H1 (cell line): ENCODE measurements around the gene PRCD. TPM values are rescaled to one million over a fixed set of nuclear protein-coding genes. Genes with fewer than 3 reads are reported as not detected.

Experiments
- CTCF ChIA-PET: fragments of 300-600 bp; sonication (Branson Sonifier 250); formaldehyde crosslinking; loops from one replicate; lab custom pipeline; 2021; ENCODE audit not compliant: partially characterized antibody; lab: Charles Lee
- POLR2A ChIA-PET: fragments of 300-600 bp; sonication (Branson Sonifier 250); formaldehyde crosslinking; loops from one replicate; lab custom pipeline; 2021; ENCODE audit warnings: inconsistent platforms; ENCODE audit not compliant: partially characterized antibody; lab: Charles Lee
- DNase-seq, 2 experiments: peaks; one replicate each; pipeline versions ENCODE4 v3.0.0 to v3.0.0-alpha.2; 2010 to 2022; ENCODE audit warnings: low spot score in 2 of 2, low read depth in 1 of 2, mixed read lengths in 1 of 2
- FAIRE-seq: peaks from 2 replicates; lab custom pipeline; 2011; peaks lifted over from hg19 to GRCh38; lab: Jason Lieb, UNC
- H2AFZ ChIP-seq: 2 replicates; pipeline ENCODE4 v1.8.1; 2012; ENCODE audit warnings: low read length, inconsistent platforms
- H2AK5ac ChIP-seq: 2 replicates; pipeline ENCODE4 v1.6.1; 2013; ENCODE audit warnings: low read depth, low read length
- H2BK120ac ChIP-seq: replicated peaks from 2 replicates; pipeline ENCODE3; 2013; ENCODE audit warnings: low read depth, low read length, inconsistent platforms
- H2BK12ac ChIP-seq: 2 replicates; pipeline ENCODE4 v1.6.1; 2013; ENCODE audit warnings: low read depth, low read length
- H2BK15ac ChIP-seq: 2 replicates; pipeline ENCODE4 v1.6.1; 2013; ENCODE audit warnings: low read length
- H2BK20ac ChIP-seq: 2 replicates; pipeline ENCODE4 v1.6.1; 2013; ENCODE audit warnings: low read length
- H2BK5ac ChIP-seq: 2 replicates; pipeline ENCODE4 v1.6.1; 2013; ENCODE audit warnings: low read depth, low read length
- H3K14ac ChIP-seq: 2 replicates; pipeline ENCODE4 v1.6.1; 2013; ENCODE audit warnings: inconsistent platforms; ENCODE audit not compliant: insufficient read length
- H3K18ac ChIP-seq: 2 replicates; pipeline ENCODE4 v1.6.1; 2013; ENCODE audit warnings: low read length; ENCODE audit errors: extremely low read depth
- H3K23ac ChIP-seq: 2 replicates; pipeline ENCODE4 v1.6.1; 2013; ENCODE audit warnings: inconsistent platforms; ENCODE audit not compliant: insufficient read length
- H3K23me2 ChIP-seq: 2 replicates; pipeline ENCODE4 v1.6.1; 2013; ENCODE audit warnings: low read depth, low read length
- H3K27ac ChIP-seq: 2 replicates; pipeline ENCODE4 v1.6.1; 2011; ENCODE audit warnings: low read depth, low read length, inconsistent platforms
- H3K27me3 ChIP-seq, 4 experiments: replicated peaks in 1 of 4; 1 replicate in 1 of 4; 2 replicates in 3 of 4; pipeline versions ENCODE4 v1.6.1 to v1.8.1; 2011 to 2013; ENCODE audit warnings: low read length in 3 of 4, mild to moderate bottlenecking in 3 of 4, inconsistent platforms in 2 of 4, mixed read lengths in 2 of 4, moderate library complexity in 1 of 4; ENCODE audit not compliant: control insufficient read depth in 3 of 4, insufficient read depth in 3 of 4; ENCODE audit errors: extremely low read depth in 1 of 4
- H3K36me3 ChIP-seq, 4 experiments: 2 replicates each; pipeline versions ENCODE4 v1.6.1 to v1.8.1; 2011 to 2013; ENCODE audit warnings: mild to moderate bottlenecking in 4 of 4, low read length in 3 of 4, moderate library complexity in 2 of 4, control low read depth in 1 of 4, inconsistent platforms in 1 of 4; ENCODE audit not compliant: insufficient read depth in 4 of 4, control insufficient read depth in 2 of 4
- H3K4ac ChIP-seq: replicated peaks from 2 replicates; pipeline ENCODE3; 2013; ENCODE audit warnings: low read length, low read depth, mixed read lengths, inconsistent platforms; ENCODE audit not compliant: insufficient read length
- H3K4me1 ChIP-seq, 4 experiments: replicated peaks in 1 of 4; 1 replicate in 1 of 4; 2 replicates in 3 of 4; pipeline versions ENCODE4 v1.6.1 to v1.8.1; 2011 to 2013; ENCODE audit warnings: low read length in 3 of 4, inconsistent platforms in 2 of 4, mixed read lengths in 1 of 4; ENCODE audit not compliant: insufficient read depth in 4 of 4, control insufficient read depth in 3 of 4
- H3K4me2 ChIP-seq, 2 experiments: 2 replicates each; pipeline versions ENCODE4 v1.6.1 to v1.8.1; 2011 to 2013; ENCODE audit warnings: low read depth in 2 of 2, low read length in 2 of 2, control low read depth in 1 of 2, inconsistent platforms in 1 of 2, mild to moderate bottlenecking in 1 of 2; ENCODE audit not compliant: insufficient read depth in 1 of 2
- H3K4me3 ChIP-seq, 4 experiments: fragments of 200-600, 300-600 bp in 1 of 4; sonication (generic), shearing (Covaris generic), sonication (Bioruptor Twin) in 1 of 4; 2 replicates each; pipeline versions ENCODE4 v1.5.1 to v1.8.1; 2011 to 2016; ENCODE audit warnings: low read length in 4 of 4, low read depth in 3 of 4, control low read depth in 2 of 4, inconsistent platforms in 2 of 4, mild to moderate bottlenecking in 2 of 4, mixed read lengths in 1 of 4, moderate library complexity in 1 of 4; ENCODE audit not compliant: insufficient read depth in 2 of 4; ENCODE audit errors: extremely low read depth in 1 of 4
- H3K56ac ChIP-seq: replicated peaks from 2 replicates; pipeline ENCODE3; 2013; ENCODE audit warnings: low read depth, mild to moderate bottlenecking, mixed read lengths, low read length, inconsistent platforms; ENCODE audit not compliant: insufficient read length
- H3K79me1 ChIP-seq: 2 replicates; pipeline ENCODE4 v1.6.1; 2013; ENCODE audit warnings: low read depth, low read length, control low read depth
- H3K79me2 ChIP-seq, 2 experiments: 2 replicates each; pipeline versions ENCODE4 v1.6.1 to v1.8.1; 2012 to 2013; ENCODE audit warnings: low read length in 2 of 2, mild to moderate bottlenecking in 2 of 2, inconsistent platforms in 1 of 2; ENCODE audit not compliant: insufficient read depth in 2 of 2, control insufficient read depth in 1 of 2
- H3K9ac ChIP-seq, 4 experiments: replicated peaks in 1 of 4; 1 replicate in 1 of 4; 2 replicates in 3 of 4; pipeline versions ENCODE4 v1.6.1 to v1.8.1; 2011 to 2013; ENCODE audit warnings: low read depth in 3 of 4, low read length in 3 of 4, control low read depth in 2 of 4, mild to moderate bottlenecking in 2 of 4, moderate library complexity in 2 of 4, inconsistent platforms in 1 of 4; ENCODE audit errors: extremely low read depth in 1 of 4
- H3K9me3 ChIP-seq, 2 experiments: 2 replicates each; pipeline versions ENCODE4 v1.6.1 to v1.8.1; 2012 to 2013; ENCODE audit warnings: mild to moderate bottlenecking in 2 of 2, moderate library complexity in 2 of 2, control low read depth in 1 of 2, inconsistent platforms in 1 of 2, low read depth in 1 of 2, low read length in 1 of 2, mixed read lengths in 1 of 2; ENCODE audit not compliant: insufficient read depth in 2 of 2
- H4K20me1 ChIP-seq, 2 experiments: replicated peaks in 1 of 2; 2 replicates each; pipeline versions ENCODE3 to v1.8.1; 2011 to 2013; ENCODE audit warnings: inconsistent platforms in 2 of 2, low read length in 2 of 2, mild to moderate bottlenecking in 1 of 2; ENCODE audit not compliant: insufficient read depth in 2 of 2, control insufficient read depth in 1 of 2
- H4K5ac ChIP-seq: 2 replicates; pipeline ENCODE4 v1.6.1; 2013; ENCODE audit warnings: low read length, low read depth, mixed read lengths, inconsistent platforms; ENCODE audit not compliant: insufficient read length
- H4K8ac ChIP-seq: 2 replicates; pipeline ENCODE4 v1.8.0; 2013; ENCODE audit warnings: mild to moderate bottlenecking, moderate library complexity, low read length, inconsistent platforms; ENCODE audit not compliant: insufficient read depth; ENCODE audit errors: extremely low read depth
- H4K91ac ChIP-seq: replicated peaks from 2 replicates; pipeline ENCODE3; 2013; ENCODE audit warnings: low read length, mixed read lengths, inconsistent platforms; ENCODE audit not compliant: insufficient read length
- BCL11A ChIP-seq, 2 experiments: IDR thresholded peaks; one replicate each; pipeline ENCODE4 v1.6.1; 2011; ENCODE audit warnings: low read depth in 2 of 2, low read length in 2 of 2, mild to moderate bottlenecking in 2 of 2
- CEBPB ChIP-seq: IDR thresholded peaks from 2 replicates; pipeline ENCODE4 v1.6.1; 2012; ENCODE audit warnings: low read depth, low read length
- EZH2 ChIP-seq: fragments of 200-600 bp; sonication (generic); IDR thresholded peaks from 2 replicates; pipeline ENCODE4 v1.7.1; 2012; ENCODE audit warnings: low read depth, mild to moderate bottlenecking, moderate library complexity, low read length, inconsistent platforms; ENCODE audit not compliant: severe bottlenecking
- HDAC6 ChIP-seq: IDR thresholded peaks from one replicate; pipeline ENCODE4 v1.7.1; 2012; ENCODE audit warnings: low read depth, mild to moderate bottlenecking, inconsistent platforms, low read length, moderate library complexity
- NANOG ChIP-seq: IDR thresholded peaks from 2 replicates; pipeline ENCODE4 v1.6.1; 2011; ENCODE audit warnings: low read length, low read depth, mild to moderate bottlenecking, inconsistent platforms; ENCODE audit not compliant: insufficient read depth, poor library complexity, severe bottlenecking
- SAP30 ChIP-seq: fragments of 300-600 bp; sonication (generic); IDR thresholded peaks from 2 replicates; pipeline ENCODE4 v1.7.1; 2012; ENCODE audit warnings: low read length, moderate library complexity, mild to moderate bottlenecking, inconsistent platforms; ENCODE audit not compliant: insufficient read depth, insufficient replicate concordance
- SIN3A ChIP-seq, 2 experiments: IDR thresholded peaks in 1 of 2; conservative IDR thresholded peaks in 1 of 2; 2 replicates each; pipeline ENCODE4 v1.6.1; 2011 to 2012; ENCODE audit warnings: low read length in 2 of 2, improper control_type of control experiment in 1 of 2, low read depth in 1 of 2, mild to moderate bottlenecking in 1 of 2
- WGBS, 2 experiments: shearing (Covaris generic) in 1 of 2; methylation state at CpG; one replicate each; pipeline versions ENCODE4 v1.1.6 to v1.1.7; 2013 to 2015; ENCODE audit warnings: low lambda C conversion rate in 2 of 2, mixed read lengths in 2 of 2, inconsistent platforms in 1 of 2, low coverage in 1 of 2, missing lambda C conversion rate in 1 of 2; ENCODE audit not compliant: insufficient replicate concordance in 2 of 2, insufficient coverage in 1 of 2, insufficient read length in 1 of 2; ENCODE audit errors: extremely low coverage in 1 of 2, missing lambda C conversion rate in 1 of 2; 5-methylcytosine and 5-hydroxymethylcytosine counted together
- polyA plus RNA-seq, 7 experiments: library from polyadenylated mRNA; depleted of rRNA in 3 of 7; stranded (reverse) in 5 of 7; unstranded in 2 of 7; fragments of >200 nt in 5 of 7; fragments of 200-250 nt in 2 of 7; gene quantifications; 1 replicate in 5 of 7; 2 replicates in 1 of 7; 4 replicates in 1 of 7; pipeline versions ENCODE4 v1.2.1 to v1.2.3, GENCODE V29; 2011 to 2013; ENCODE audit warnings: missing spikeins in 2 of 7, mixed read lengths in 2 of 7
- total RNA-seq: library from RNA; stranded (reverse); fragmentation: NEBNext Ultra II Directional; extraction: Animal tissue kit (Norgen Biotek cat#: 25700); gene quantifications from 2 replicates; pipeline ENCODE4 v1.2.1, GENCODE V29; 2021
- TF ChIP-seq, protein P1 (sequence below), 3 experiments: IDR thresholded peaks; 1 replicate in 2 of 3; 2 replicates in 1 of 3; pipeline versions ENCODE4 v1.5.1 to v1.6.1; 2011; ENCODE audit warnings: low read length in 3 of 3, mild to moderate bottlenecking in 3 of 3, inconsistent platforms in 2 of 3, low read depth in 1 of 3, moderate library complexity in 1 of 3; ENCODE audit not compliant: insufficient read depth in 1 of 3; ENCODE audit errors: control extremely low read depth in 1 of 3

Gene PRCD
- total and polyA plus RNA-seq, 2 of the 8 experiments (the other 6 are each of a cell fraction or from before 2014, with no cell fraction given), result 0.77 to 2.1 TPM

DNA sequence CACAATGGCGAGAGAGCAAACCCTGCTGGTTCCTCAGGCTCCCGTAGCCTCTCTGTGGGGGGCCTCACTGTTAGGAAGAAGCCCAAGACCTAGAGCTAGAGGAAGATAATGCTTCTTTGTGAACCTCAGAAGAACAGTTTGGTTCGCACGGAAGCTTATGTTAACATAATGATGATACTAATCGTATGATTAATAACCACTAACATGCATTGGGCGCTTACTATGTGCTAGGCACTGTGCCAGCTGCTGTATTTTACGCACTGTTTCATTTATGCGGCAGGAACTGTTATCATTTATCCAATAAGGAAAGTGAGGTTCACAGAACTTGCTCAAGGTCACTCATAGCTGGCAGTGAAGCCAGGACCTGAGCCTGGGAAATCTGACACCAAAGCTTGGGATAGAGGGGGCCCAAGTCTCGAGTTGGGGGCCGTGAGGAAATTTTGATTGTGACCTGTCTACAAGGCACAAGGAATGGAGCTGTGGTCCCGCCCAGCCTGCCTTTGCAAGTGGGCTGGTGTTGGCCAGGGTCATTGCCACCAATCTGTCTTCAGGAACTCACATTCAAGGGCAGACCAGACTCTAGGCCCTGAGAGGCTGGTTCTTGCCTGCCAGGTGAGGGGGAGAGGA is 6.8 kb downstream of the PRCD start:
- H3K4me1 ChIP-seq, result peaks cover 4 to 30% (median 10%) of the 10 kb centered on the region in 4 experiments; a peak in 6 of 7 replicates
- no peak overlapping the region for H2BK120ac ChIP-seq
- H4K91ac ChIP-seq, result no peak overlapping the region
- H3K27ac ChIP-seq, result no peak overlapping the region
- no peak overlapping the region for H3K23ac ChIP-seq
- H2BK15ac ChIP-seq, result 0 out of 2 replicates have a peak overlapping the region, but pooled peaks have one; percentile 3
- FAIRE-seq, result no peak
- H3K4me3 ChIP-seq, result no peak overlapping the region
- ChIA-PET POLR2A (interaction anchor here (1.2 to 3.7 kb wide), 4 partner anchors 11 to 22 kb away, joined by 4 to 27 read pairs (median 5); no protein-coding TSS in a partner anchor), CTCF (interaction anchor here (0.7 to 15.6 kb wide), 35 partner anchors 7 to 228 kb away, joined by 3 to 260 read pairs (median 6); partner anchors contain the start of genes AANAT, CYGB and RHBDF2)
- no peaks in the 10 kb centered on the region; a peak in 1 of 4 replicates for H3K79me2 ChIP-seq
- H3K18ac ChIP-seq, result no peak overlapping the region
- no peak overlapping the region for H4K8ac ChIP-seq
- no peak overlapping the region; a peak in 1 of 7 replicates for H3K9ac ChIP-seq
- H3K14ac ChIP-seq, result no peak overlapping the region
- no peaks in the 10 kb centered on the region; a peak in 1 of 7 replicates for H3K27me3 ChIP-seq
- WGBS, 2 experiments, result 85% methylated on average over 11 of the region's 11 CpGs; no CpG with 5 or more reads in 1 of the 2 experiments
- no peak overlapping the region for H2BK20ac ChIP-seq
- no peak for DNase-seq
- H3K56ac ChIP-seq, result no peak overlapping the region
- no peak overlapping the region; a peak in 1 of 4 replicates for H3K4me2 ChIP-seq
- H2BK12ac ChIP-seq, result peak overlapping the region; percentile 30; the same call in 1 of the 2 replicates
- no peak overlapping the region for H3K4ac ChIP-seq
- H2BK5ac ChIP-seq, result 0 out of 2 replicates have a peak overlapping the region, but pooled peaks have one; percentile 50
- no peaks in the 10 kb centered on the region for H3K9me3 ChIP-seq
- H4K20me1 ChIP-seq, result peaks cover 0 to 7% of the 10 kb centered on the region in 2 experiments
- H2AFZ ChIP-seq, result no peak overlapping the region
- H2AK5ac ChIP-seq, result no peak overlapping the region
- no peak overlapping the region for H4K5ac ChIP-seq
- H3K36me3 ChIP-seq, result no peaks in the 10 kb centered on the region
- peaks cover 6% of the 10 kb centered on the region; the same call in 1 of the 2 replicates for H3K23me2 ChIP-seq
- no peaks in the 10 kb centered on the region for H3K79me1 ChIP-seq
- TF ChIP-seq, protein P1, sequence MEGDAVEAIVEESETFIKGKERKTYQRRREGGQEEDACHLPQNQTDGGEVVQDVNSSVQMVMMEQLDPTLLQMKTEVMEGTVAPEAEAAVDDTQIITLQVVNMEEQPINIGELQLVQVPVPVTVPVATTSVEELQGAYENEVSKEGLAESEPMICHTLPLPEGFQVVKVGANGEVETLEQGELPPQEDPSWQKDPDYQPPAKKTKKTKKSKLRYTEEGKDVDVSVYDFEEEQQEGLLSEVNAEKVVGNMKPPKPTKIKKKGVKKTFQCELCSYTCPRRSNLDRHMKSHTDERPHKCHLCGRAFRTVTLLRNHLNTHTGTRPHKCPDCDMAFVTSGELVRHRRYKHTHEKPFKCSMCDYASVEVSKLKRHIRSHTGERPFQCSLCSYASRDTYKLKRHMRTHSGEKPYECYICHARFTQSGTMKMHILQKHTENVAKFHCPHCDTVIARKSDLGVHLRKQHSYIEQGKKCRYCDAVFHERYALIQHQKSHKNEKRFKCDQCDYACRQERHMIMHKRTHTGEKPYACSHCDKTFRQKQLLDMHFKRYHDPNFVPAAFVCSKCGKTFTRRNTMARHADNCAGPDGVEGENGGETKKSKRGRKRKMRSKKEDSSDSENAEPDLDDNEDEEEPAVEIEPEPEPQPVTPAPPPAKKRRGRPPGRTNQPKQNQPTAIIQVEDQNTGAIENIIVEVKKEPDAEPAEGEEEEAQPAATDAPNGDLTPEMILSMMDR (IDR thresholded peaks at IDR 0.05; ENCODE audit: control extremely low read depth in 1 of 3, insufficient read depth in 1 of 3, low read depth in 1 of 3, low read length in 3 of 3), result no peak
- TF ChIP-seq HDAC6 (no peak), BCL11A (IDR thresholded peaks at IDR 0.05; ENCODE audit: low read depth in 2 of 2, low read length in 2 of 2) (no peak), SIN3A (conservative IDR thresholded peaks at IDR 0.05 in 1 of 2, IDR thresholded peaks at IDR 0.05 in 1 of 2; ENCODE audit: low read depth in 1 of 2, low read length in 2 of 2) (no peak), EZH2 (no peak), NANOG (no peak), SAP30 (no peak), CEBPB (no peak)
